SIG-M5 treated with dmso at 0.1 percent for 504 hours (cell line): Measurements from ENCODE around the gene MAP1LC3B2.

Experiments used
- DNase-seq: peaks from one replicate; lab custom pipeline; 2025; ENCODE audit not compliant: unreplicated experiment; lab: John Stamatoyannopoulos, UW

Gene MAP1LC3B2

GRCh38 chr12:116537101-116537904 is 21.9 kb upstream of the MAP1LC3B2 start:
- no peak for DNase-seq

DNA sequence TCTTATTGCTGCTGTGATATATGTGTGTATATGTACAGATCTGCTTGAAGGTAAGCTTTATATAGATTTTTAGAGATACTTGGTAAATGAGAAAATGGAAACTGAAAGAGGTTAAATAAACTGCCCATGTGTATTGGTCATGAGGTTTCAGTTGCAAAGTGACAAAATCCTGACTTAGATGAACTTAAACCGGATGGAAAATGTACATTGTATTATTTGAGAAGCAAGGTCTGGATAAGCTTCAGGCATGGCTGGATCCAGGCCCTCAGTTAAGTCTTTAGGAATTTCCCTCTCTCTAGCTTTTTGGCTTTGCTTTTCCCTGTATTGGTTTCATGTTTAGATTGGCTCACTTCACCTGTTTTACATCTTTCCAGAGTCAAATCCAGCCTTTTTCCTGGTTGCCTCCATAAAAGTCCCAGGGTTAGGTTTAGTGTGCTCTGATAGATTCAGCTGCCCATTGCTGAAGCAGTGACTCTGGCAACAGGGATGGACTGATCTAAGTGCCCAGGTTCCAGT is 21.0 kb upstream of the MAP1LC3B2 start:
- DNase-seq, result no peak

- no peak for DNase-seq
Measured at GRCh38 chr12:116538682-116539305, 20.4 kb upstream of the MAP1LC3B2 start.

DNA sequence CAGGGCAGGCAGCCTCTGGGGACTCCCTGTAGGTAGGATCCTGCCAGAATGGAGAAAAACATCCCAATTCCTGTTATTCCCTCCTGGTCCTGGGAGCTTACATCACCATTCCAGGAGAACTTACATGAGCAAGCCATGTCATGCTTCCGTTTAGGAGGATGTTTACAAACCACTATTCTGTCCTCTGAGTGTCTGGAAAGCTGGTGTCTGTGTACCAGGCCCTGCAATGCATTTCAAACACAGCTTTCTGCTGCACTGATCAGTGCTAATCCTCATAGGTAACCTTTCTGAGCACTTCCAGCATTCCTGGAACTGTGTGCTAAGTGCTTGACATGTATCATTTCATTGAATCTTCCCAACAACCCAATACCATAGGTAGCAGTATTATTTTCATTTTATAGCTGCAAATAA is 19.8 kb upstream of the MAP1LC3B2 start:
- DNase-seq, result no peak

DNA sequence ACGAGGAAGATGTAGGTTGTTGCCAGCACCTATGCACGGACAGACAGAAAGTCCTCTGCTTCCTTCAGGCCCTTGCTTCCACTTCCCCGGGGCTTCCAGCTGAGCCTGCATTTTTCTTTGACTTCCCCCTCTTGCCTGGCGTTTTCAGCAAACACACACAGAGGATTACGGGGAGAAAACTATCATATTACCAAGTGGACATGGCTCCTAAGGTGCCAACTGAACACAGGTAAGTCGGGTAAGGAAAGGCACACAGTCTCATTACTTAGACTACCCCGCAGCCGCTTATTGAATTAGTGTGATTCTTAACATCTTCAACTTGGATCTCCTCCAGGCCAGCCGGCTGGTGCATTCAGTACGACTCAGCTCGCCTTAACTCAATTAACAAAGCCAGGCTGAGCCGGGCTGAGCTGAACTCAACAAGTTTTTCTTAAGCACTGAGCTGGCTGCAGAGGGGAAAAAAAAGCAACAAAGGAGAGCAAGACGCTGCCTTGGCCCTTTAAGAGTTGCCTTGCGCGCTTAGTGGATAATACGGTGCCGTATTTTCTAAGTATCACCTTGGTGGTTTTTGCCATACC is 19.2 kb upstream of the MAP1LC3B2 start:
- DNase-seq, result no peak

- DNase-seq, result no peak
Measured at GRCh38 chr12:116540622-116541152, 18.5 kb upstream of the MAP1LC3B2 start.

- no peak for DNase-seq
Measured at GRCh38 chr12:116541547-116542344, 17.4 kb upstream of the MAP1LC3B2 start.

DNA sequence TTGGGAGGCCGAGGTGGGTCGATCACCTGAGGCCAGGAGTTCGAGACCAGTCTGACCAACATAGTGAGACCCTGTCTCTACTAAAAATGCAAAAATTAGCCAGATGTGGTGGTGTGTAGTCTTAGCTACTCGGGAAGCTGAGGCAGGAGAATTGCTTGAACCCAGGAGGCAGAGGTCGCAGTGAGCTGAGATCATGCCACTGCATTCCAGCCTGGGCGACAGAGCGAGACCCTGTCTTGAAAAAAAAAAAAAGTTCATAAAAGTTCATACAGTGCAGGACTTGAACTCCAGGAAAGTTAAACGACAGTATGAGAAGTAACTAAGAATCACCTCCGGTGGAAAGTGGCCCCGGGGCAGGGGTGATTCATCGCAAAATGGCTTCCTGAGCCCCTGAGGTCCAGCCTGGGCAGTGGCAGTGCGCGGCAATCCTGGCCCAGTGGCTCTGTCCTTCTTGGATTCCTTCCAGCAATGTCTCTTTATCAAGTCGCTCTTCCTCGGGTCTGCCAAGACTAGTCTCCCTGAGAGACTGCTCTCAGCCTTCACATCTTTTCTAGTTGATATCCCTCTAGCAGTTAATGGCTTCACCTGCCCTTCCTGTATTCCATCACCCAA is 16.7 kb upstream of the MAP1LC3B2 start:
- no peak for DNase-seq

- no peak for DNase-seq
Measured at GRCh38 chr12:116544656-116545055, 14.5 kb upstream of the MAP1LC3B2 start.

DNA sequence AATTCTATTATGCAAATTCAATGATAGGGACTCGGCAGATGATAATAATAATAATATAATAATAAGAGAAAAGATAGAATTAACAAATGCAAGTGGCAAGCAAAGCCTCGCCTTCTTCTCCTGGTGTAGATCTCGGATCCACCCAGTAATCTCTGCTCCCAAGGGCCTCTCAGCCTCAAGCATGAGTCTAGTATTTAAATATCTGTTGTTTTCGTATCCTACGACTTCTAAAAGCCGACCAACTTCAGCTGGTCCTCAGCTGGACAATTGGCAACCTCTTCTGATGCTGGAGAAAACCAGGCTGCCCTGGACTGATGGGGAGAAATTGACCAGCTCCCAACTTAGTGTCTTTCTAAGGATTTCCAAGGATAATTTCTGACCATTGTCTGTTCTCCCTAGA is 14.0 kb upstream of the MAP1LC3B2 start:
- DNase-seq, result no peak

DNA sequence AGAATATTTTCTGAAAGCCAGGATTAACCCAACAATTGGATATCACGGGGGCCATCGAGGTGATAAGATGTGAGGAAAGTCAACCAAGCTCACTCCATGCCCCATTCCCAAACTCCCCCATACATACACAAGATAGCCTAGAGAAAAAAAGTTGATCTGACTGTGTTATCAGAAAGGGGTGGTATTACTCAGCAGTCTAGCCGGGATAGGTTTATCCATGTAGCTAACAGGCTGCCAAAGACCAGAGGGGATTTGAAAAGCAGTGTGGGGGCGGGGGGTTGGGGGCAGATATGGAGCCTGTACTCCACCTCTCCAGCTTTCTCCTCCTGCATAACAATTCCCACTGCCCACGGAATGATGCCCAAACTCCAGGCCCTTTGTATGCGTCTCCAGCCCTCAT is 13.2 kb upstream of the MAP1LC3B2 start:
- DNase-seq, result no peak

DNA sequence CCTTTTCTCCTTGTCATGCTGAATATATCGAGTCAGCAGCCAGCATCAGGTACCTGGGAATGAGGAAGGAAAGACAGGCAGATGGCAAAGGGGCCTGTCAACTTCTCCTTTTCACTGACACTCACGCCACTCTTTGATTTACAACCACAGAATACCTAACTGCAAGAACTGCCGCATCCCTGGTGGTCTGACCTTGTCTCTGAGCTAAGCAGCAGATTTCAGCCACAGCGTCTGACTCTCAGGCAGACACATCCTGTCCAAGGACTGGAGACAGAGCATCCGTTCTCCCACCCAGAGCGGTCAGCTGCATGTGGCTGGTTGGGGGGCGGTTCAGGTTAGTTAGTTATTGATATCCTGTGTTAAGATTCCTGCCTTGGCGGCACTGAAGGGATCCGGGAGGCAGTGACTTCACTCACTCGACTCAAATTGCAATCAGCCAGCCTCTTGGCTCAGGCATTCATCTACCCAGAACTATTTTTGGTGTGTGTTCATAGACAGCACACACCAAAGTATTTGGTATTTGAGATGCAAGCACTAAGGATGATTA is 11.2 kb upstream of the MAP1LC3B2 start:
- DNase-seq, result peak; percentile 53

GRCh38 chr12:116549993-116550392 is 9.2 kb upstream of the MAP1LC3B2 start:
- DNase-seq, result no peak

DNA sequence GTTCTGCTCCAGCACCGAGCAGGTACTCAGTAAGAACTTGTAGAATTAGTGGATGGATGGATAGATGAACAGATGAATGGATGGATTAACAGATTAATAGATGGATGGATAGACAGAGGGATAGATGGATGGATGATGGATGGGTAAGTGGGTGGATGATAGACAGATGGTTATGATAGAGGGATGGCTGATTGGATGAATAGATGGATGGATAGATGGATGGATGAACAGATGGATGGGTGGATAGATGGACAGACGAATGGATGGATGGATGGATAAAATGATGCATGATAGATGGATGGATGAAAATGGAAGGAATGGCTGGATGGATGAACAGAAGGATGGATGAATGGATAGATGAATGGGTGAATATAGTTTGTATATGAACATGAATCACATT is 8.0 kb upstream of the MAP1LC3B2 start:
- no peak for DNase-seq

DNA sequence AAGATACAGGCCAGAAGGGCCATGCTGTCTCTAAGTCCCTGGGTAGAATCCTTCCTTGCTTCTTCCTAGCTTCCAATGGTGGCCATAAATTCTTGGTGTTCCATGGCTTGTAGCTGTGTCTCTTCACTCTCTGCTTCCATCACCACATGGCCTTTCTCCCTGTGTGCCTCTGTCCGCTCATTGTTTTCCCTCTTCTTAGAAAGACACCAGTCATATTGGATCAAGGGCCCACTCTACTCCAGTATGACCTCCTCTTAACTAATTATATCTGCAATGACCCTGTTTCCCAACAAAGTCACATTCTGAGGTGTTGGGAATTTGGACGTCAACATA is 7.6 kb upstream of the MAP1LC3B2 start:
- DNase-seq, result no peak

DNA sequence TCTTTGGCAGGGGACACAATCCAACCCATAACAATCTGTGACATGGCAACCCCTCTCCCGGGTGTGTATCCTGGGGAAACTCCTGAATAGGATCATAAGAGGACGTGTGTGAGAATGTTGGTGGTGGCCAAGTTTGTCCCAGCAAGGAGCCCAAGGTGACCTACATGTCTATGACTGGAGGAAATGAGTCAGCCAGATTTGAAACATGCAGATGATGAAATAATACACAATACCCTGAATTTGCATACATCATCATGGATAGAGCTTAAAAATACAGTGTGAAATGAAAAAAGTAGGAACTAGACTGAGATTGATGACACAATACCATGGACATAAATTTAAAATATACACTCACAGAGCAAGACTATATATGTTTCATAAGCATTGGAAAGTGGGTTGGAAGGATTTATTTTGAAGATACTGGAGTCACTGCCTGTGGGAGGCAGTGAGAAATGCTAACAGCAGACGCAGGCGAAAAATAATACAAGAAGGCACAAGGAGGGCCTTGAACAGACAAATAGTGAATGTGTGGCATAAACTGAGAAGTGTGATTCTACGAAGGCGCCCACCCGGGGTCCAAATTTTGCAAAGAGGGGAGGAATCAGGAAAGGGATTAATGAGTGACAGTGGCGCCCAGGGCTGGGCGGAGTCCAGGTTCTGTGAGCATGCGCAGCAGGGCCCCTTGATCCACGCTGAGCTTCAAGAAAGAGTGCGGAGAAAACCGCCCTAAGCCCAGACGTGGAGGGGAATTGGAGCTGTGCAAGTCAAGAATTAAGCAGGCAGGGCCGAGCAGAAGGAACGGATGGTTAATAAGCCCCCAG is 7.0 kb upstream of the MAP1LC3B2 start:
- peak; percentile 72 for DNase-seq

DNA sequence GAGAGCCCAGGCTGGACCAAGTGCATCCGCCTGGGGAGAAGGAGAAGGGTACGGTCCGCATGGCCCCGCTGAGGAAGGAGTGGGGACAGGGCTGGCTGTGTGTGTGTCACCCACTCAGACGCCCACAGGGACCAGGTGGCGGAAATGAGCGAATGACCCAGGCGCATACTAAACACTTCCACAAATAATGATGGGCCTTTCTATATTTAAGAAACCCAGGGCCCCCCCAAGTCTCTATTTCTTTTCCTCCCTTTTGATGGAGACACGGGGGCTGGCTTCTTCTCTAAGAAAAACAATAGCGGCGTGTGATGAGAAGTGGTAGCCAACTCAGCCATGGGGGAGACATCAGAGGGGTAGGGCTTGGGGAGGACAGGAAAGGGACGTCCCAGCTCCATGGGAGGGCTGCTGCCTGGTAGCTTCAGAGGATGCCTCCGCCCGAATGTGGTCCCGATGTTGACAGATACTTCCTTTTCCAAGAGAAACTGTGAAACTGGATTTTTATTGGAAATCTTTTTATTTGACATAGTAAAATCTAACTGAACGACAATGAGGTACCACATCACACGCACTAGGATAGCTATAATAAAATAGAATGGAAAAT is 6.3 kb upstream of the MAP1LC3B2 start:
- DNase-seq, result no peak

DNA sequence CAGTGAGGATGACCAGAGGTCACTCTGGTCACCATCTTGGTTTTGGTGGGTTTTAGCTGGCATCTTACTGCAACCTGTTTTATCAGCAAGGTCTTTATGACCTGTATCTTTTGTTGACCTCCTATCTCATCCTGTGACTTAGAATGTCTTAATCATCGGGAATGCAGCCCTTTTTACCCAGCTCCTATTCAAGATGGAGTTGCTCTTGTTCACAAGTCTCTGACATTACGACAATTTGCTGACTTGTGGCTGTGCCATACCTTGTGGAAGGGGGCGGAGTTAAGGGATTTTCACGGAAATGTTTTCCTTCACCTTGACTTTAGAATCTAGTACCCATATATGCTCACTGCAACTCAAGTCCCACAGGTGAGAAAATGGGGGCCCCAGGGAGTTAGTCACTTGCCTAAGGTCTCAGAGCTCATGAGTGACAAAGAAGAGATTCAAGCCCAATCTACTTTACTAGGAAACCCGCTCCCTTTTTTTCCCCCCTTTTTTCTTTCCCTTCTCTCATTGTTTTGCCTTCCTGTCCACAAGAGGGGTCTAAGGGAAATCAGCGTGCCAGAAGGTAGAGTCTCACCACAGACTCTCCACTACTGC is 2.7 kb upstream of the MAP1LC3B2 start:
- no peak for DNase-seq
